22Rv1 (cell line): ENCODE data around the gene SETBP1.

Source experiments
- H3K27ac ChIP-seq: fragments of 450-650 bp; 2 replicates; pipeline ENCODE4 v1.5.1; 2017
- ZFX ChIP-seq: fragments of 450-650 bp; IDR thresholded peaks from 2 replicates; pipeline ENCODE4 v1.6.1; 2017; ENCODE audit warnings: antibody characterized with exemption, borderline replicate concordance
- TF ChIP-seq, protein P1 (sequence below): fragments of 450-650 bp; IDR thresholded peaks from 2 replicates; pipeline ENCODE4 v1.5.1; 2017; ENCODE audit warnings: mild to moderate bottlenecking

The SETBP1 gene

DNA sequence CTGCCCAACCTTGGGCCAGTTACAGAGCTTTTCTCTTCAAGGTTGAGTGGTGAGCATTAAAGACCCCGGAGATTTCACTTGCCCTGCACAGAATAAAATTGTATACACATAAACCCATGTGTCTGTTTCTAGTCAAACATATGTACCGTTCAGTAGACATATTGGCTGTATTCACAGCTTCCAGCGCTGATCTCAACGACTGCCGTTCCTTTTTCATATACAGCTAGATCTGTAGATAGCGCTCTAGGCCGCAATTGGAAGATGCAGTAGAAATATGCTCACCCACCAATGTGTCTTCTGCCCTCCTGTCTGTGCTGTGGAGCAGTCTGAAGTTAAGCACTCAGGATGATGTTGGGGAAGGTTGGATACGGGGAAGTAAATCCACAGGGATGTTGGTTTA lies 317.7 kb downstream of the SETBP1 start:
- TF ChIP-seq, protein P1, sequence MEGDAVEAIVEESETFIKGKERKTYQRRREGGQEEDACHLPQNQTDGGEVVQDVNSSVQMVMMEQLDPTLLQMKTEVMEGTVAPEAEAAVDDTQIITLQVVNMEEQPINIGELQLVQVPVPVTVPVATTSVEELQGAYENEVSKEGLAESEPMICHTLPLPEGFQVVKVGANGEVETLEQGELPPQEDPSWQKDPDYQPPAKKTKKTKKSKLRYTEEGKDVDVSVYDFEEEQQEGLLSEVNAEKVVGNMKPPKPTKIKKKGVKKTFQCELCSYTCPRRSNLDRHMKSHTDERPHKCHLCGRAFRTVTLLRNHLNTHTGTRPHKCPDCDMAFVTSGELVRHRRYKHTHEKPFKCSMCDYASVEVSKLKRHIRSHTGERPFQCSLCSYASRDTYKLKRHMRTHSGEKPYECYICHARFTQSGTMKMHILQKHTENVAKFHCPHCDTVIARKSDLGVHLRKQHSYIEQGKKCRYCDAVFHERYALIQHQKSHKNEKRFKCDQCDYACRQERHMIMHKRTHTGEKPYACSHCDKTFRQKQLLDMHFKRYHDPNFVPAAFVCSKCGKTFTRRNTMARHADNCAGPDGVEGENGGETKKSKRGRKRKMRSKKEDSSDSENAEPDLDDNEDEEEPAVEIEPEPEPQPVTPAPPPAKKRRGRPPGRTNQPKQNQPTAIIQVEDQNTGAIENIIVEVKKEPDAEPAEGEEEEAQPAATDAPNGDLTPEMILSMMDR = no peak
- TF ChIP-seq ZFX = no peak
- no peak overlapping the region for H3K27ac ChIP-seq

DNA sequence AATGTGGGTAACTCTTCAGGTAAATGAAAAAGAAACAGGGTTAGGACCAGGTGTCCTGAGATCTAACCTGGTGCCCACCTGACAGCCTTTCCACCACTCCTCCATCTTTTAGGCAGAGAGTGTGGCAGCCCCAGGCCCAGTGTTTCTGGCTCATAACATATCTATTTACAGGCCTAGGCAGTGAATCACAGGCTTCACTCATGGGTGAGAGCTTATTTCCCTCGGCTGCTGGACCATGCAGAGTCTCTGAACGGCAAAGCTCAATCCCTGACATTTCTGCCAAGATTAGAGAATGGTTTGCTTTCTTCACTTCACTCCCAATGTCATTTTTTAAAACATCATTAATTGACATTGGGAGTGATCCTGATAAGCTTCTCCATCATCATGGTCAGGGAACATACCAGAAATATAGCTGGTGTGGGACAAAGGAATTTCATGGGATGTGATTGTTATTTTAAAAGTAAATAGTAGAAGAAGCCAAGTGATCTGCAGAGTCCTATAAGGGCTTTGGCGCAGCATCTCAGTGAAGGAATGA lies 323.9 kb downstream of the SETBP1 start:
- TF ChIP-seq ZFX = no peak
- TF ChIP-seq, protein P1 = no peak
- no peak overlapping the region for H3K27ac ChIP-seq

DNA sequence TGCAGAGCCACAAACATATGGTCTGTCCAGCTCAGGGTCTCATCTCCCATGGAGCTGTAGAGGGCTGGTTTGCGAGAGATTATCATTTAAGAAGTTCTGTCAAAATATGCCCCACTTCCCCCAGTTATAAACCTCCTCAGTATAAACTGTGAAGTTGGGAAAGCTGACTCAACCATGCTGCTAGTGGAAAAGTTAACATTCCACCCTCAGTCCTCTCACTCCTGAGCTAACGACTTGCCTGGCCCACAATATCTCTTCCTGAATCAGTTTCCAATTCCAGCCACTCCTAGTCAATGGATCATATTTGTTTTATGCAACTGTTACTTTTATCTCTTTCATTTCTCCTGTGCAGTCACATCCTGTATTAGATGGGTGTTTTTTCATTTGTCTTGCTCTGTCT lies 326.2 kb downstream of the SETBP1 start:
- no peak overlapping the region for H3K27ac ChIP-seq
- TF ChIP-seq, protein P1 = no peak
- no peak for TF ChIP-seq ZFX

DNA sequence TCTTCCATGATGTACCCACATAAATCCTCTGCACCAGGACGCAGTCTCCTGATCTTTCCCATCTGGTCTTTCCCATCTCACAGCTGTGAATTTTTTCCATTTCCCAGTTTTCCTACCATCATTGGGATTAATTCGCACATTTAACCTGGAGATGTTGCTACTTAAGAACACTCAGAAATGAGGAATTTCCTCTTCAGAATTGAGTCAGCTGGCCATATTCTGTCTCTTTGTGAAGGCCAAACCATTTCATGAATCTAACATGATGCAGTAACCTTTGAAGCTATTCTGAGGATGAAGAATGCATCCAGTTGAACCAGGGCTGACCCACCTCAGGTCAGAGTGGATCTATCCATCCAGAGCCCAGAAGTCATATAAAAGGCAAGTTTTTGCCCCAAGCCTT lies 326.8 kb downstream of the SETBP1 start:
- TF ChIP-seq ZFX = no peak
- no peak overlapping the region for H3K27ac ChIP-seq

DNA sequence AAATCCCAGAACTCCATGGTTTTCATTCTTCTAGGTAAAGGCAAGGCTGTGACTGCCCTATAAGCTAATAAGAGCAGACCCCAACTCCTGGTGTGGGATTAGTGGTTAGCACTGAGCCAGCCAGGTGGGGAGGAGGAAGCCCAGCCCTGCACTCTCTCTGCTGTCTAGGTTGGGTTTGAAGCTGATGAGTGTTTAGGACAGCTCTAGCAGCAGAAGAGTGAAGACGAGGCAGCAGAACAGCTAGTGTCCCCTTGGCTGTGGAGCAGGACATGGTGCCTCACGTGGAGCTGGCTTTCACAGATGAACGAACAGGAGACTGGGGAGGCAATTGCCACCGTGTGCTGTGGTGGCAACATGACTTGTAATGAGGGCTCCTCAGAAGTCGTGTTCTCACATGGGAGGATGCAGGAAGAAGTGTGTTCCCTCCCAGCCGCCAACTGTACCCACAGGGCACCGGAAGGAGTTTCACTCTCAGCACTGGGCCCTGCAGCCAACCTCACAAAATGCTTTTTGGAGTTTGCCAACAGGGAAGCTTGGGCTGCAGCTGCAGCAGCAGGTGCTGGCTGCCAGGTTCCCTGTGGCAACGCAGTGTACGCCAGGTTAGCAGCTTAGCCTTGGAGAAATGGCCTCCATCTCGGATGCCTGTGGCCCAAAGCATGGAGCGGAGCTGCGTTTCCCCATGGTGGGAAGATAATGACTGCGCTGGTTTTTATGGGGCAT lies 328.2 kb downstream of the SETBP1 start:
- TF ChIP-seq, protein P1 = no peak
- TF ChIP-seq ZFX = no peak

DNA sequence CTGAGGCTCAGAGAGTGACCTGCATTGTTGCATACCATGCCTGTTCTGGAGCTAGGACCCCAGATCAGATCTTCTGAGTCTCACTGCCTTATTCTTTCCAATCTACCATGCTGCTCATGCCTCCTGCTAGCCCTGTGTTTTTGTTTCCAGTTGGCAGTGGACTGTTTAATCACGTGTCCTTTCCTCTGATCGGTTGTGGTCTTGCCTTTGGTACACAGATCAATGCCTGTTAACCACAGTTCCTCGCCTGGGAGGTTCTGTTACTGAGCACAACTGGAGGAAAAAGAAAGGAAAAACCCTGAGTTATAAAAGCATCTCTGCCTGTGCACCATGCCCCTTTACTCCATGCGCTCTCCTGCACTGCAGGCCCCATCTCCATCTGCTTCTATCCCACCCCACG lies 329.1 kb downstream of the SETBP1 start:
- TF ChIP-seq, protein P1 = no peak
- TF ChIP-seq ZFX = no peak
- no peak overlapping the region for H3K27ac ChIP-seq

More for the DNA sequence above, 328.2 kb downstream of the SETBP1 start:
- no peak overlapping the region for H3K27ac ChIP-seq

DNA sequence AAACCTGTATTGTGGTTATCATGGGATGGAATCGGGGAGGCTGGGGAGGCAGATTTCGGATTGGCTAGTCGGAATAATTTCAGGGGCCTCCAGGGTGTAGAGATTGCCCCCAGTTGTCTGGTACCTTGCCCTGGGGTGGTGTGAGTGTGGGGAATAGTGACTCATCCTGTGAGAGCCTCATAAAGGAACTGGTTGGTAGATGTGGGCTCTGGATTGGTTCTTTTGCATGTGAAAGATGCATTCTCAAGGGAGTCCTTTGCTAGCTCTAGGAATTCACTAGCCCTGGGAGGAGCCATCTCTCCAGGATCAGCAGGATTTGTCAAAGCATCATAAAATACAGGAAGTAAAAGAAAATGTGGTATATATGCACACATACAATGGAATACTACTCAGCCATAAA lies 331.6 kb downstream of the SETBP1 start:
- no peak overlapping the region for H3K27ac ChIP-seq
- no peak for TF ChIP-seq ZFX
- TF ChIP-seq, protein P1 = no peak
